Central memory CD8-positive, alpha-beta T cell (primary cell): ENCODE measurements around the gene GSDME.

Experiments
- ATAC-seq: fragments of 150-1000 bp; cut with Tn5 transposase; replicated peaks from 2 replicates; pipeline ENCODE4 v1.10.0; 2022; ENCODE audit warnings: mild to moderate bottlenecking, moderate FRiP score, moderate number of reproducible peaks; ENCODE audit not compliant: poor library complexity, severe bottlenecking; ENCODE audit errors: extremely low read depth
- DNase-seq, 2 donors: peaks; one replicate each; pipeline ENCODE4 v3.0.0; 2021; ENCODE audit warnings: low spot score in 2 of 2
- H3K27ac Mint-ChIP-seq: one replicate; pipeline ENCODE4 v1.8.0; 2022; ENCODE audit warnings: low read depth, mild to moderate bottlenecking, moderate library complexity, mixed read lengths
- H3K27me3 Mint-ChIP-seq: one replicate; pipeline ENCODE4 v1.8.0; 2022; ENCODE audit warnings: mixed read lengths
- H3K36me3 Mint-ChIP-seq: one replicate; pipeline ENCODE4 v1.8.0; 2022; ENCODE audit warnings: mild to moderate bottlenecking, moderate library complexity, mixed read lengths; ENCODE audit not compliant: insufficient read depth
- H3K4me1 Mint-ChIP-seq: one replicate; pipeline ENCODE4 v1.8.0; 2022; ENCODE audit warnings: mixed read lengths
- H3K4me3 Mint-ChIP-seq: one replicate; pipeline ENCODE4 v1.8.0; 2022; ENCODE audit warnings: mild to moderate bottlenecking, moderate library complexity, mixed read lengths
- H3K9me3 Mint-ChIP-seq: one replicate; pipeline ENCODE4 v1.8.0; 2022; ENCODE audit warnings: mixed read lengths

The GSDME gene

GRCh38 chr7:24701261-24702235 lies 55.7 kb downstream of the GSDME start:
- Mint-ChIP-seq H3K4me1 (no peaks in the 10 kb centered on the region), H3K4me3 (no peak overlapping the region), H3K27me3 (no peaks in the 10 kb centered on the region), H3K36me3 (peaks cover 3% of the 10 kb centered on the region), H3K27ac (no peak overlapping the region), H3K9me3 (no peaks in the 10 kb centered on the region)
- ATAC-seq (no peak), DNase-seq (no peak)

GRCh38 chr7:24700521-24701260 lies 56.6 kb downstream of the GSDME start:
- no peaks in the 10 kb centered on the region for H3K4me1 Mint-ChIP-seq
- H3K4me3 Mint-ChIP-seq = no peak overlapping the region
- DNase-seq (no peak), ATAC-seq (no peak)
- H3K36me3 Mint-ChIP-seq = peaks cover 3% of the 10 kb centered on the region
- H3K9me3 Mint-ChIP-seq = no peaks in the 10 kb centered on the region
- no peaks in the 10 kb centered on the region for H3K27me3 Mint-ChIP-seq
- H3K27ac Mint-ChIP-seq = no peak overlapping the region

- Mint-ChIP-seq H3K27me3 (no peaks in the 10 kb centered on the region), H3K4me3 (no peak overlapping the region), H3K27ac (no peak overlapping the region), H3K9me3 (no peaks in the 10 kb centered on the region), H3K36me3 (peaks cover 4% of the 10 kb centered on the region), H3K4me1 (no peaks in the 10 kb centered on the region)
- no peak for ATAC-seq
- DNase-seq = no peak
Measured at GRCh38 chr7:24698531-24699266, 58.6 kb downstream of the GSDME start.

GRCh38 chr7:24697416-24697815 lies 59.8 kb downstream of the GSDME start:
- H3K9me3 Mint-ChIP-seq = no peaks in the 10 kb centered on the region
- peaks cover 6% of the 10 kb centered on the region for H3K36me3 Mint-ChIP-seq
- DNase-seq = no peak
- H3K27ac Mint-ChIP-seq = no peak overlapping the region
- no peaks in the 10 kb centered on the region for H3K27me3 Mint-ChIP-seq
- no peak for ATAC-seq
- H3K4me3 Mint-ChIP-seq = no peak overlapping the region
- H3K4me1 Mint-ChIP-seq = no peaks in the 10 kb centered on the region

- Mint-ChIP-seq H3K9me3 (no peaks in the 10 kb centered on the region), H3K4me1 (no peaks in the 10 kb centered on the region), H3K27me3 (no peaks in the 10 kb centered on the region), H3K4me3 (no peak overlapping the region), H3K27ac (no peak overlapping the region), H3K36me3 (peaks cover 6% of the 10 kb centered on the region)
- ATAC-seq (no peak), DNase-seq (no peak)
Measured at GRCh38 chr7:24692592-24692991, 64.7 kb downstream of the GSDME start.

- Mint-ChIP-seq H3K27me3 (no peaks in the 10 kb centered on the region), H3K4me1 (peaks cover 6% of the 10 kb centered on the region), H3K9me3 (no peaks in the 10 kb centered on the region), H3K36me3 (peaks cover 10% of the 10 kb centered on the region), H3K27ac (no peak overlapping the region), H3K4me3 (no peak overlapping the region)
- ATAC-seq = no peak
- no peak for DNase-seq
Measured at GRCh38 chr7:24690251-24690650, 67.0 kb downstream of the GSDME start.

GRCh38 chr7:24685708-24686107 lies 71.6 kb downstream of the GSDME start:
- DNase-seq (no peak), ATAC-seq (no peak)
- Mint-ChIP-seq H3K9me3 (no peaks in the 10 kb centered on the region), H3K27ac (no peak overlapping the region), H3K4me1 (peaks cover 11% of the 10 kb centered on the region), H3K36me3 (peaks cover 12% of the 10 kb centered on the region), H3K27me3 (no peaks in the 10 kb centered on the region), H3K4me3 (no peak overlapping the region)

- Mint-ChIP-seq H3K9me3 (no peaks in the 10 kb centered on the region), H3K4me3 (no peak overlapping the region), H3K27ac (no peak overlapping the region), H3K27me3 (no peaks in the 10 kb centered on the region), H3K4me1 (peaks cover 7% of the 10 kb centered on the region), H3K36me3 (peaks cover 5% of the 10 kb centered on the region)
- DNase-seq (no peak), ATAC-seq (no peak)
Measured at GRCh38 chr7:24670782-24671181, 86.5 kb downstream of the GSDME start.

- Mint-ChIP-seq H3K27me3 (no peaks in the 10 kb centered on the region), H3K4me3 (no peak overlapping the region), H3K36me3 (peaks cover 5% of the 10 kb centered on the region), H3K4me1 (peaks cover 7% of the 10 kb centered on the region), H3K9me3 (no peaks in the 10 kb centered on the region), H3K27ac (no peak overlapping the region)
- ATAC-seq = no peak
- DNase-seq = no peak
Measured at GRCh38 chr7:24669971-24670591, 87.2 kb downstream of the GSDME start.

GRCh38 chr7:24668927-24669635 lies 88.2 kb downstream of the GSDME start:
- ATAC-seq (no peak), DNase-seq (no peak)
- H3K36me3 Mint-ChIP-seq = peaks cover 5% of the 10 kb centered on the region
- H3K4me1 Mint-ChIP-seq = peaks cover 7% of the 10 kb centered on the region
- no peaks in the 10 kb centered on the region for H3K9me3 Mint-ChIP-seq
- no peak overlapping the region for H3K27ac Mint-ChIP-seq
- H3K4me3 Mint-ChIP-seq = no peak overlapping the region
- no peaks in the 10 kb centered on the region for H3K27me3 Mint-ChIP-seq

GRCh38 chr7:24665564-24666294 lies 91.5 kb downstream of the GSDME start:
- ATAC-seq = no peak

More at GRCh38 chr7:24665564-24666294, 91.5 kb downstream of the GSDME start:
- Mint-ChIP-seq H3K4me3 (no peak overlapping the region), H3K9me3 (no peaks in the 10 kb centered on the region), H3K4me1 (no peaks in the 10 kb centered on the region), H3K27ac (no peak overlapping the region), H3K36me3 (peaks cover 2% of the 10 kb centered on the region), H3K27me3 (no peaks in the 10 kb centered on the region)
- peak in 1 of 2 donors; percentile 14 for DNase-seq
